Activated T-cell treated with anti-CD3 and anti-CD28 coated beads, Interleukin-2, amount 50 U/mL, for 24 hours (primary cell): ENCODE results near the gene FBXO27.
"Not testable (repeated sequence)": the region's sequence is repeated elsewhere in the genome, so short reads cannot be mapped to it uniquely, and the experiment has no call there.

ENCODE experiments used
- DNase-seq: peaks from one replicate; pipeline ENCODE4 v3.0.0-alpha.2; 2020
- H3K27ac Mint-ChIP-seq: 2 replicates; pipeline ENCODE4 v1.8.0; 2020; ENCODE audit warnings: mild to moderate bottlenecking, mixed read lengths
- H3K27me3 Mint-ChIP-seq: 2 replicates; pipeline ENCODE4 v1.8.0; 2020; ENCODE audit warnings: mixed read lengths
- H3K36me3 Mint-ChIP-seq: 2 replicates; pipeline ENCODE4 v1.8.0; 2020; ENCODE audit warnings: low read depth, mixed read lengths
- H3K4me1 Mint-ChIP-seq: 2 replicates; pipeline ENCODE4 v1.8.0; 2020; ENCODE audit warnings: low read depth, mixed read lengths
- H3K4me3 Mint-ChIP-seq: 2 replicates; pipeline ENCODE4 v1.8.0; 2020; ENCODE audit warnings: mild to moderate bottlenecking, moderate library complexity, mixed read lengths
- H3K9me3 Mint-ChIP-seq: 2 replicates; pipeline ENCODE4 v1.8.0; 2020; ENCODE audit warnings: mixed read lengths

Gene FBXO27

DNA sequence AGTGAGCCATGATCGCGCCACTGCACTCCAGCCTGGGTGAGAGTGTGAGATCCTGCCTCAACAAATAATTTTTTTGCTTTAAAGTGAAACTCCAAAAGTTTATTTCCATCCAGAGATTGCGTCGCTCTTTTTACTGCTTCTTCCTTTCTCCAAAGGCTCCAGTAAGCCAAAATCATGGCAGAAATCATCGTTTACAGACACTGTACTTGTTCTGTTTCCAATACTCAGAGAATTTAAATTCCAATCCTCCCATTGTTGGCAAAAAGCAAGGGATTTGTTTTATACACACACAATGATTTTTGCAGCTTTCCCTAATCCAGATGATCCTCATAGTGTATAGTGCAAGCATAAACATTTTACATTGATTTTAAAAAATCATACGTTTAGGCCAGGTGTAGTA, 15.3 kb downstream of the FBXO27 start:
- Mint-ChIP-seq H3K4me1 (no peaks in the 10 kb centered on the region), H3K4me3 (no peak overlapping the region), H3K27me3 (peaks cover 35% of the 10 kb centered on the region), H3K27ac (no peak overlapping the region), H3K9me3 (no peaks in the 10 kb centered on the region), H3K36me3 (no peaks in the 10 kb centered on the region)
- no peak for DNase-seq

DNA sequence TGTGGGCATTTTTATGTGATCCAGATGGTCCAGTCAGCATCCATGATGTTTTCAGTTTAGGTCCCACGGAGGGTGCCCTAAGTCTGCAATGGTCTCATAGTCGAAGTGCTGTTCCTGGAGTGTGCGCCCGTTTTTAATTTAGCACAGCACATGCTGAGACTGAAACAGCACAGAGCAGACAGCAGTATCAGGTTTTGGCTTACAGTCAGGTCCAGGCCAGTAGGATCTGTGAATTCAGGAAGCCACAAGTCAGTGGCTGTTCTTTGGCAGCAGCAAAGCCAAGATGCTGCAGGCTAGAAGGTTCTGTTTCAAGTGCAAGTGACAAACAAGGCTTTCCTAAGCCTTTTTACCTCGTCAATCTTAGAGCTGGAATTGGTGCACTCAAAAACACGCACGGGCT, 18.3 kb downstream of the FBXO27 start:
- H3K27ac Mint-ChIP-seq, result no peak overlapping the region
- H3K36me3 Mint-ChIP-seq, result no peaks in the 10 kb centered on the region
- H3K9me3 Mint-ChIP-seq, result no peaks in the 10 kb centered on the region
- DNase-seq, result no peak
- no peak overlapping the region for H3K4me3 Mint-ChIP-seq
- H3K4me1 Mint-ChIP-seq, result no peaks in the 10 kb centered on the region
- H3K27me3 Mint-ChIP-seq, result peaks cover 33% of the 10 kb centered on the region

DNA sequence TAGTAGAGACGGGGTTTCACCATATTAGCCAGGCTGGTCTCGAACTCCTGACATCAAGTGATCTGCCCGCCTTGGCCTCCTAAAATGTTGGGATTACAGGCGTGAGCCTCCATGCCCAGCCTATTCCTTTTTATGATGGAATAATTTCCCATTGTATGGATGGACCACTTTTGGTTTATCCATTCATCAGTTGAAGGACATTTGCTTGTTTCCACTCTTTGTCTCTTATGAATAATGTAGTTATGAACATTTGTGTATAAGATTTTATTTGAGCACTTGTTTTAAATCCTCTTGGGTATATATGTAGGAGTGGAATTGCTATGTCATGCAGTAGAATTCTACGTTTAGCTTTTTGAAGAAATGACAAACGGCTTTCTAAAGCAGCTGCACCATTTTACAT, 23.3 kb downstream of the FBXO27 start:
- H3K27me3 Mint-ChIP-seq, result peaks cover 34% of the 10 kb centered on the region
- DNase-seq, result no peak
- no peak overlapping the region for H3K4me3 Mint-ChIP-seq
- peaks cover 11% of the 10 kb centered on the region for H3K4me1 Mint-ChIP-seq
- no peaks in the 10 kb centered on the region for H3K36me3 Mint-ChIP-seq
- H3K9me3 Mint-ChIP-seq, result no peaks in the 10 kb centered on the region
- H3K27ac Mint-ChIP-seq, result no peak overlapping the region

DNA sequence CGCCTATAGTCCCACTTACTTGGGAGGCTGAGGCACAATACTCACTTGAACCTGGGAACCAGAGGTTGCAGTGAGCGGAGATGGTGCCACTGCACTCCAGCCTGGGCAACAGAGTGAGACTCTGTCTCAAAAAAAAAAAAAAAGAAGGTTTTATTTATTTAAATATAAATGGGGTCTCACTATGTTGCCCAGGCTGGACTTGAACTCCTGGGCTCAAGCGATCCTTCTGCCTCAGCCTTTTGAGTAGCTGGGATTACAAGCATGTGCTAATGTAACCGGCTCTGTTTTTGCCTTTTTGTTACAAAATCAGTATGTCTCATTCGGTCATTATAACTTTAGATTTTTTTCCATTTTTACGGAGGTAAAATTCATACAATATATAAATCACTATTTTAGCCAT, 24.2 kb downstream of the FBXO27 start:
- no peak overlapping the region for H3K4me3 Mint-ChIP-seq
- peaks cover 36% of the 10 kb centered on the region for H3K27me3 Mint-ChIP-seq
- H3K4me1 Mint-ChIP-seq, result peaks cover 11% of the 10 kb centered on the region
- H3K9me3 Mint-ChIP-seq, result no peaks in the 10 kb centered on the region
- DNase-seq, result no peak
- no peaks in the 10 kb centered on the region for H3K36me3 Mint-ChIP-seq
- no peak overlapping the region for H3K27ac Mint-ChIP-seq

DNA sequence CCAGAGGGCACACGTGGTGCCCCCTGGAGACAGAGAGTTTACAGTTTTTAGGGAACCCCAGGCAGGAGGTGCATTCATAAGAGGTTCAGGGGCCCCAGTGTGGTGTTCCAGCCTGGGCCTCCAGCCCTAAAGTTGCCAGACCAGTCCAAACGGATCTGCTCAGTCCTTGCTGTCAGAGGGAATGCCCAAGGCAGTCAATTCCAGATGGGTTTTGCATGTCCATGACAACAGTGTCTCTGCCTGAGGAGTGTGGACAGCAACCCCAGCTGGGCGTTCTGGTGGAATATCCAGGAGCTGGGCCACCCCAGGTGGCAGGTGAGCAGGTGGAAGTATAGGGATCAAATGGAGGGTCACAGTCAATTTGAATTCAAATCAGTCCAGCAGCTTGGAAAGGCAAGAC, 25.3 kb downstream of the FBXO27 start:
- no peak overlapping the region for H3K27ac Mint-ChIP-seq
- H3K4me3 Mint-ChIP-seq, result no peak overlapping the region
- H3K9me3 Mint-ChIP-seq, result no peaks in the 10 kb centered on the region
- peaks cover 38% of the 10 kb centered on the region for H3K27me3 Mint-ChIP-seq
- H3K4me1 Mint-ChIP-seq, result peaks cover 11% of the 10 kb centered on the region
- H3K36me3 Mint-ChIP-seq, result no peaks in the 10 kb centered on the region
- DNase-seq, result no peak

DNA sequence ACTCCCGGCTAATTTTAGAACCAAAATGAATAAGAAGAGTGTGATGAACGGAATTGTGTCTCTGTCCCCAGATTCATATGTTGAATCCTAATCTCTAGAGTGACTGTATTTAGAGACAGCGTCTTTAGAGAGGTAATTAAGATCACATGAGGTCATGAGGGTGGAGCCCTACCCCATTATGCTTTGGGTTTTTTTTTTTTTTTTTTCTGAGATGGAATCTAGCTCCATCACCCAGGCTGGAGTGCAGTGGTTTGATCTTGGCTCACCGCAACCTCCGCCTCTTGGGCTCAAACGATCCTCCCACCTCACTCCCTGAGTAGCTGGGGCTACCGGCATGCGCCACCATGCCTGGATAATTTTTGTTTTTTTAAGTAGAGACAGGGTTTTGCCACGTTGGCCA, 27.9 kb downstream of the FBXO27 start:
- Mint-ChIP-seq H3K27ac (no peak overlapping the region), H3K36me3 (no peaks in the 10 kb centered on the region), H3K9me3 (no peaks in the 10 kb centered on the region), H3K4me3 (no peak overlapping the region), H3K4me1 (peaks cover 11% of the 10 kb centered on the region), H3K27me3 (peaks cover 43% of the 10 kb centered on the region)
- no peak for DNase-seq

DNA sequence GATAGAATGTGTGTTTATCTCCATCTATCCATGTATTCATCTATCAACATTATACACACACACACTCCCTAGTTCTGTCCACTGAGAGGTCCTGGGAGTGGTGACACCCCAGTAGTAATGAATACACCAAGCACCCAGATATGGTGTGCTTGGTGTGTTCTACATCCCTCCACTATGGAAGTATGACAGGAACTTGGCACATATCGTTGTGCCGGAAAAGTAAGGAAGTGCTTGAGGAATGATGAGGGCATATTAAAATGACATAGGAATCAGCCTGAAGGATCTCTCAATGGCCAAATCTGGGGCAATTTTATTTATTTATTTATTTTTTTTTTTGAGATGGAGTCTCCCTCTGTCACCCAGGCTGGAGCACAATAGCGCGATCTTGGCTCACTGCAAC, 28.6 kb downstream of the FBXO27 start:
- Mint-ChIP-seq H3K4me1 (peaks cover 11% of the 10 kb centered on the region), H3K9me3 (no peaks in the 10 kb centered on the region), H3K36me3 (no peaks in the 10 kb centered on the region), H3K27me3 (peaks cover 44% of the 10 kb centered on the region), H3K27ac (no peak overlapping the region), H3K4me3 (no peak overlapping the region)
- DNase-seq, result no peak

DNA sequence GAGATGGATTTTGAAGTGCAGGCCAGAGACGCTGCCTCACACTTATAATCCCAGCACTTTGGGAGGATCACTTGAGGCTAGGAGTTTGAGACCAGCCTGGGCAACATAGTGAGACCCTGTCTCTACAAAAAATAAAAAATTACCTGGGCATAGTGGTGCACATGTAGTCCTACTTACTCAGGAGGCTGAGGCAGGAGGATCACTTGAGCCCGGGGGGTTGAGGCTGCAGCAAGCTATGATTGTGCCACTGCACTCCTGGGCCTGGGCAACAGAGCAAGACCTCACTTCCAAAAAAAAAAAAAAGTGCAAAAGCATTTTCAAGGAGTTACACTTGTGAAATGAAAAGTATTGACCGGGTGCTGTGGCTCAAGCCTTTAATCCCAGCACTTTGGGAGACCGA, 29.2 kb downstream of the FBXO27 start:
- no peak overlapping the region for H3K4me3 Mint-ChIP-seq
- no peak for DNase-seq
- H3K9me3 Mint-ChIP-seq, result no peaks in the 10 kb centered on the region
- no peaks in the 10 kb centered on the region for H3K36me3 Mint-ChIP-seq
- H3K27me3 Mint-ChIP-seq, result peaks cover 41% of the 10 kb centered on the region
- H3K27ac Mint-ChIP-seq, result no peak overlapping the region
- peaks cover 11% of the 10 kb centered on the region for H3K4me1 Mint-ChIP-seq

DNA sequence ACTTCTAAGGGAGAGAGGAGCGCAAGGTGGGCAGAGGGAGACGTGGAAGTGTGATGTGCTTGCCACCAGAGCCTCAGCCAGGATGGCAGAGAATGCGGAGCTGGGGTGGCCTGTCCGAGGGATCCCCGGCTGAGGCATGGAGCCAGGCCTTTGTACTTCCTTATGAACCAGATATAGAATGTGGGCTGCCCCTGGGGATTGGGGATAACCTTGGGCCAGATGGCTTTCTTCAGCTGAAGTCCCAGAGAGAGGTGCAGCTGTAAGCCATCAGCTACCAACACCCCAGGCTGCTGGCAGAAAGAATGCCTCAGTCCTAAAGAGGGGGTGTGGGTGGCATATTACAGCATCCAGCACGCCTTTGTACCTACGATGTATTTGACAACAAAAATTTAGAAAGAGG, 31.3 kb downstream of the FBXO27 start:
- Mint-ChIP-seq H3K9me3 (no peaks in the 10 kb centered on the region), H3K4me3 (no peak overlapping the region), H3K4me1 (peaks cover 5% of the 10 kb centered on the region), H3K27ac (no peak overlapping the region), H3K27me3 (peaks cover 34% of the 10 kb centered on the region), H3K36me3 (no peaks in the 10 kb centered on the region)
- DNase-seq, result no peak

DNA sequence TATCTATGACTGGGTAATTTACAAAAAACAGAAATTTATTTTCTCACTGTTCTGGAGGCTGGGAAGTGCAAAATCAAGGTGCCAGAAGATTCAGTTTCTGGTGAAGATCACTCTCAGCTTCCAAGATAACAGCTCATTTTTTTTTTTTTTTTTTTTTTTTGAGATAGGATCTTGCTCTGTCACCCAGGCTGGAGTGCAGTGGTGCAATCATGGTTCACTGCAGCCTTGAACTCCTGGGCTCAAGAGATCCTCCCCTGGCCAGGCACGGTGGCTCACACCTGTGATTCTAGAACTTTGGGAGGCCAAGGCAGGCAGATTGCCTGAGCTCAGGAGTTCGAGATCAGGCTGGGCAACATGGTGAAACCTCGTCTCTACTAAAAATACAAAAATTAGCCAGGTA, 34.8 kb downstream of the FBXO27 start:
- not testable (repeated sequence) for H3K4me1 Mint-ChIP-seq, H3K9me3 Mint-ChIP-seq, H3K27ac Mint-ChIP-seq, H3K36me3 Mint-ChIP-seq, H3K4me3 Mint-ChIP-seq, DNase-seq
- peaks cover 35% of the 10 kb centered on the region for H3K27me3 Mint-ChIP-seq

DNA sequence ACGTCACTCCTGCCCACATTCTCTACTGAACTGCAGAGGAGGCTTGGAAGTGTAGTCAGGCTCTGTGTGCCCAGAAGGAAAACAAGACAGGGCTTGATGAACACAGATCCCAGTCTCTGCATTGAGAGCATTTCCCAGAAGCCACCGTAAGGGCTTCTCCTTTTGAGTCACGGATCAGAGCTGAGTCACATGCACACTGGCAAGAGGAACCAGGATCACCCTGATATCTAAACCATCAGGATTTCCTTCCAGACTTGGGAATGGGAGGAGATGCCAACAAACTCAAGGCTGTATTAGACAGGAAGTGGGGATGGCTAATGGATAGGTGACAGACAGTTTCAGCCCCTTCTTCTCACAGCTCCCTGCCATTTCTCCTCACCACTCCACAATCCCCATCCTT, 39.1 kb downstream of the FBXO27 start:
- DNase-seq, result no peak
- Mint-ChIP-seq H3K4me1 (no peaks in the 10 kb centered on the region), H3K36me3 (no peaks in the 10 kb centered on the region), H3K27me3 (peaks cover 41% of the 10 kb centered on the region), H3K4me3 (no peak overlapping the region), H3K9me3 (no peaks in the 10 kb centered on the region), H3K27ac (no peak overlapping the region)

DNA sequence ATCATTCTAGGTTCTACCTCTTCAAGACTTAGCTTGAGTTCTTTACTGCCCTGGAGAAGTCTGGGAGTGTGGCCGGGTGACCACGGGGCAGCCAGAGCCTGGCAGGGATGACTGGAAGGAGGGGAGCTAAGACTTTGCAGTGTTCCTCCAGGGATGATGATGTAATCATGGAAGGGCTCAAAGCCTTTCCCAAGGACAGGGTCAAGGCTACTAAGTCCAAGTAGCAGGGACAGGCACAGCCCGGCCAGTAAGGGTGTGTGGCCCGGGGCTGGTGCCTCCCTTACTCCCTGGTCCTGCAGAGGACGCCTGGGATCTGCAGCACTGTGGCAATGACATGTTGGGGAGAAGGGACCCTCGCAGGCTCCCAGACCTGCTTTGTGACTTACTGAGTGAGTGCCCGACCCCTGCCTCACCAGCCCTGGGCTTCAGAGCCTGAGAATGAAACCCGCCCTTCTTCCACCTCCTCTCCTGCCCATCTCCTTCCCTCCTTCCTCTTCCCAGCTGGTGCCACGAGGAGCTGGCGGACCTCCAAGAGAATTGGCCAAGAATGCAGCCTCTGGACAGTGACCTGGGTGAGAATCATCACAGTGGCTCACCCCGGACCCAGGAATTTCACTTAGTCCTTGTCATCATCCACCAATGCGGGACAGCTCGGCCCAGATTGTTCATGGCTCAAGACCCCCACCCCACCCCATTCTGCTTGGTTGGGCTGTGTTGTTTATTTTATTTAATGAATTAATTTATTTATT, 41.2 kb downstream of the FBXO27 start:
- Mint-ChIP-seq H3K9me3 (no peaks in the 10 kb centered on the region), H3K27me3 (peaks cover 41% of the 10 kb centered on the region), H3K27ac (no peak overlapping the region), H3K4me3 (no peak overlapping the region), H3K36me3 (no peaks in the 10 kb centered on the region), H3K4me1 (no peaks in the 10 kb centered on the region)
- DNase-seq, result no peak

DNA sequence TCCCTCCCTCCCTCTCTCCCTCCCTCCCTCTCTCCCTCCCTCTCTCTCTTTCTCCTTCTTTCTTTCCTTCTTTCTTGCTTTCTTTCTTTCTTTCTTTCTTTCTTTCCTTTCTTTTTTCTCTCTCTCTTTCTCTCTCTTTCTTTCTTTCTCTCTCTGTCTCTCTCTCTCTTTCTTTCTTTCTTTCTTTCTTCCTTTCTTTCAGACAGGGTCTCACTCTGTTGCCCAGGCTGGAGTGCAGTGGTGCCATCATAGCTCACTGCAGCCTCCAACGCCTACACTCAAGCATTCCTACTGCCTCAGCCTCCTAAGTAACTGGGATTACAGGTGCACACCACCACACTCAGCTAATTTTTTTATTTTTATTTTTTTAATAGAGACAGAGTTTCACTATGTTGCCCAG, 42.7 kb downstream of the FBXO27 start:
- peaks cover 44% of the 10 kb centered on the region for H3K27me3 Mint-ChIP-seq
- H3K36me3 Mint-ChIP-seq, H3K27ac Mint-ChIP-seq, H3K4me1 Mint-ChIP-seq, H3K9me3 Mint-ChIP-seq, DNase-seq, H3K4me3 Mint-ChIP-seq: not testable (repeated sequence)

DNA sequence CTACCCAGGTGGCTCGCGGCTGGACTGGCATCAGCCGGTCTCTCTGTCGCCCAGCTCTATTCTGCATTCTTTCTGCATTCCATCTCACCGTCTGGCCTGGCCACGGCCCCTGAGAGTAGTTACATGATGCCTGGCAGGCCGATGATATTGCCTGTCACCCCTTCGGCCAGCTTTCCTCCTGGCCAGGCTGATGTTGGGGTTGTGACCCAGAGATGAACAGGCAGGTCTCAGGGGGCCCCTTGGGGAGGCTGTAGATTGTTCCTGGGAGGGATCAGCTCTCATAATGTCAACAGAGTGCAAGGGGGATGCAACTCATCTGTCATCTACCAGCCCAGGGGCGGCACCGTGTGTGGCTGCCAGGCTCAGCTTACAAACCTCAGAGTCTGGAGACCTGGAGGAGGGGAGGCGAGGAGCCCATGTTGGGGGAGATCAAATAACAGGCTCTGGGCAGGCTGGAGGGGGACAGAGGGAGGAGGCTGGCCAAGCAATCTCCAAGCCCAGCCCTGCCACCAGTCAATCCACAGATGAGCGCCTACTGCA, 43.2 kb downstream of the FBXO27 start:
- Mint-ChIP-seq H3K27me3 (peaks cover 39% of the 10 kb centered on the region), H3K27ac (no peak overlapping the region), H3K4me3 (no peak overlapping the region), H3K4me1 (no peaks in the 10 kb centered on the region), H3K36me3 (no peaks in the 10 kb centered on the region), H3K9me3 (peaks cover 2% of the 10 kb centered on the region)
- DNase-seq, result no peak

DNA sequence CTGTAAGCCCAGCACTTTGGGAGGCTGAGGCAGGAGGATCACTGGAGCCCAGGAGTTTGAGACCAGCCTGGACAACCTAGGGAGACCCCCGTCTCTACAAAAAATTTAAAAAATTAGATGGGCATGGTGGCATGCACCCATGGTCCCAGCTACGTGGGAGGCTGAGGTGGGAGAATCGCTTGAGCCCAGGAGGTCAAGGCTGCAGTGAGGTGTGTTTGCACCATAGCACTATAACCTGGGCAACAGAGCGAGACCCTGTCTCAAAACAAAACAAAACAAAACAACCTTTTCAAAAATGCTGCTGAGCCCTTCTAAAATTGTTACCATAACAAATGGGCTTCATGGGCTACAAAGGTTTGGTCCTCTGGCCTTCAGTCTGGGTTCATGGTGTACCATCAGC, 43.7 kb downstream of the FBXO27 start:
- not testable (repeated sequence) for H3K9me3 Mint-ChIP-seq, H3K36me3 Mint-ChIP-seq, H3K4me3 Mint-ChIP-seq, H3K27ac Mint-ChIP-seq, H3K4me1 Mint-ChIP-seq, DNase-seq
- H3K27me3 Mint-ChIP-seq, result peaks cover 37% of the 10 kb centered on the region

DNA sequence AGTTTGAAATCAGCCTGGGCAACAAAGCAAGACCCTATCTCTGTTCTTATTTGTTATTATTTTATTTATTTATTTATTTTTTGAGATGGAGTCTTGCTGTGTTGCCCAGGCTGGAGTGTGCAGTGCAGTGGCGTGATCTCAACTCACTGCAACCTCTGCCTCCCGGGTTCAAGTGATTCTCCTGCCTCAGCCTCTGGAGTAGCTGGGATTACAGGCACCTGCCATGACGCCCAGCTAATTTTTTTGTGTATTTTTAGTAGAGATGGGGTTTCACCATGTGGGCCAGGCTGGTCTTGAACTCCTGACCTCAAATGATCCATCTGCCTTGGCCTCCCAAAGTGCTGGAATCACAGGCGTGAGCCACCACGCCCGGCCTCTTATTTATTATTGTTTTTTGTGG, 44.6 kb downstream of the FBXO27 start:
- H3K4me3 Mint-ChIP-seq, H3K36me3 Mint-ChIP-seq, H3K4me1 Mint-ChIP-seq, H3K9me3 Mint-ChIP-seq, DNase-seq, H3K27ac Mint-ChIP-seq: not testable (repeated sequence)
- H3K27me3 Mint-ChIP-seq, result peaks cover 29% of the 10 kb centered on the region
